Aorta (tissue), 5 donors: Measurements from ENCODE around the gene EPHA1. TPM values are rescaled to one million over a fixed set of nuclear protein-coding genes. Genes with fewer than 3 reads are reported as not detected.

Experiments
- ATAC-seq: fragments of 200-7000 bp; cut with Tn5 transposase; one replicate; pipeline ENCODE4 v1.9.1; 2022; ENCODE audit warnings: moderate library complexity; ENCODE audit not compliant: low FRiP score
- DNase-seq, 2 donors: peaks; one replicate each; pipeline ENCODE4 v3.0.0-alpha.2; 2020
- H3K27ac ChIP-seq, 2 donors: one replicate each; pipeline ENCODE4 v1.5.1; 2013; ENCODE audit warnings: low read length in 2 of 2, mild to moderate bottlenecking in 2 of 2, moderate library complexity in 2 of 2, control low read depth in 1 of 2, inconsistent platforms in 1 of 2, low read depth in 1 of 2
- H3K27me3 ChIP-seq, 2 donors: one replicate each; pipeline ENCODE4 v1.6.1; 2013; ENCODE audit warnings: control low read depth in 1 of 2, low read length in 1 of 2, mild to moderate bottlenecking in 1 of 2, moderate library complexity in 1 of 2; ENCODE audit not compliant: insufficient read depth in 2 of 2, control insufficient read depth in 1 of 2
- H3K36me3 ChIP-seq, 2 donors: one replicate each; pipeline ENCODE4 v1.6.1; 2013; ENCODE audit warnings: control low read depth in 1 of 2, low read length in 1 of 2, mild to moderate bottlenecking in 1 of 2; ENCODE audit not compliant: insufficient read depth in 2 of 2, control insufficient read depth in 1 of 2
- H3K4me1 ChIP-seq, 2 donors: one replicate each; pipeline ENCODE4 v1.6.1; 2013; ENCODE audit warnings: low read length in 2 of 2, control low read depth in 1 of 2, mild to moderate bottlenecking in 1 of 2, moderate library complexity in 1 of 2; ENCODE audit not compliant: insufficient read depth in 2 of 2, control insufficient read depth in 1 of 2
- H3K4me3 ChIP-seq, 2 donors: one replicate each; pipeline ENCODE4 v1.5.1; 2013; ENCODE audit warnings: low read length in 2 of 2, control low read depth in 1 of 2, mild to moderate bottlenecking in 1 of 2
- H3K9me3 ChIP-seq: one replicate; pipeline ENCODE4 v1.6.1; 2013; ENCODE audit warnings: mild to moderate bottlenecking, low read length; ENCODE audit not compliant: control insufficient read depth
- WGBS, 2 donors: extraction: QIAGEN DNeasy Blood & Tissue Kit; methylation state at CpG; one replicate each; pipeline ENCODE4 v1.1.7; 2013; 5-methylcytosine and 5-hydroxymethylcytosine counted together
- intact Hi-C, 2 donors: fragments of 100-400 bp; cut with DNase I; formaldehyde crosslinking; loops; one replicate each; pipeline versions ENCODE4 v1.14.2 to v1.15.0; 2022
- polyA plus RNA-seq, 2 donors: library from polyadenylated mRNA; stranded (reverse); fragments of 200-250 nt; gene quantifications; one replicate each; pipeline ENCODE4 v1.2.3, GENCODE V29; 2013
- total RNA-seq, 2 donors: library from RNA; stranded (reverse); fragmentation: NEBNext Ultra II Directional; extraction: Animal tissue kit (Norgen Biotek cat#: 25700); gene quantifications; one replicate each; pipeline ENCODE4 v1.2.1, GENCODE V29; 2021
- donor health status: healthy with polysubstance abuse.
- donor health status: Bipolar disorder and iron deficiency.
- donor health status: DM: no; HTN: no; CAD: no.
- donor health status: DM: no; HTN: no; CAD: no.
- donor health status: DM: yes; HTN: yes; CAD: no.

Gene EPHA1
- total and polyA plus RNA-seq, 4 donors: 0.20 to 1.9 (median 0.33) TPM

- H3K4me1 ChIP-seq: no peaks in the 10 kb centered on the region
- H3K27ac ChIP-seq: no peak overlapping the region
- H3K9me3 ChIP-seq: no peaks in the 10 kb centered on the region
- ATAC-seq (no peak), DNase-seq (no peak)
- WGBS, 2 donors: 92 to 93% methylated on average over 16 of the region's 16 CpGs
- no peaks in the 10 kb centered on the region for H3K36me3 ChIP-seq
- H3K4me3 ChIP-seq: no peak overlapping the region
- intact Hi-C loops: no loop called here
- no peaks in the 10 kb centered on the region for H3K27me3 ChIP-seq
Measured at GRCh38 chr7:143355450-143356385, 52.9 kb downstream of the EPHA1 start.

- no peak for DNase-seq
- intact Hi-C loops: no loop called here
- ATAC-seq: no peak
- 89 to 90% methylated on average over 8 of the region's 8 CpGs for WGBS, 2 donors
- Histone ChIP-seq H3K4me3 (no peak overlapping the region), H3K36me3 (no peaks in the 10 kb centered on the region), H3K4me1 (no peaks in the 10 kb centered on the region), H3K27me3 (no peaks in the 10 kb centered on the region), H3K9me3 (no peaks in the 10 kb centered on the region), H3K27ac (no peak overlapping the region)
Measured at GRCh38 chr7:143354965-143355364, 53.7 kb downstream of the EPHA1 start.

- no peaks in the 10 kb centered on the region for H3K4me1 ChIP-seq
- H3K9me3 ChIP-seq: no peaks in the 10 kb centered on the region
- intact Hi-C loops: no loop called here
- H3K27ac ChIP-seq: no peak overlapping the region
- DNase-seq (no peak), ATAC-seq (no peak)
- no peaks in the 10 kb centered on the region for H3K36me3 ChIP-seq
- WGBS, 2 donors: 93 to 94% methylated on average over 8 of the region's 8 CpGs
- H3K27me3 ChIP-seq: no peaks in the 10 kb centered on the region
- no peak overlapping the region for H3K4me3 ChIP-seq
Measured at GRCh38 chr7:143354376-143354775, 54.3 kb downstream of the EPHA1 start.

GRCh38 chr7:143352531-143353002, 56.1 kb downstream of the EPHA1 start:
- H3K4me1 ChIP-seq: no peaks in the 10 kb centered on the region
- intact Hi-C loops: no loop called here
- DNase-seq (no peak), ATAC-seq (no peak)
- no peak overlapping the region for H3K27ac ChIP-seq
- H3K36me3 ChIP-seq: no peaks in the 10 kb centered on the region
- no peaks in the 10 kb centered on the region for H3K9me3 ChIP-seq
- no peak overlapping the region for H3K4me3 ChIP-seq
- no peaks in the 10 kb centered on the region for H3K27me3 ChIP-seq
- 87 to 91% methylated on average over 11 of the region's 11 CpGs for WGBS, 2 donors

- no peak for ATAC-seq
- Histone ChIP-seq H3K36me3 (no peaks in the 10 kb centered on the region), H3K9me3 (no peaks in the 10 kb centered on the region), H3K4me1 (no peaks in the 10 kb centered on the region), H3K27me3 (no peaks in the 10 kb centered on the region), H3K27ac (no peak overlapping the region), H3K4me3 (no peak overlapping the region)
- DNase-seq: no peak
- intact Hi-C loops: no loop called here
- WGBS, 2 donors: 90 to 92% methylated on average over 9 of the region's 9 CpGs
Measured at GRCh38 chr7:143351574-143351973, 57.1 kb downstream of the EPHA1 start.

GRCh38 chr7:143351060-143351459, 57.6 kb downstream of the EPHA1 start:
- Histone ChIP-seq H3K27me3 (no peaks in the 10 kb centered on the region), H3K4me3 (no peak overlapping the region), H3K4me1 (no peaks in the 10 kb centered on the region), H3K36me3 (no peaks in the 10 kb centered on the region), H3K9me3 (no peaks in the 10 kb centered on the region), H3K27ac (no peak overlapping the region)
- WGBS, 2 donors: 76% methylated on average over 5 of the region's 5 CpGs
- no peak for ATAC-seq
- DNase-seq: no peak
- intact Hi-C loops: no loop called here

- Histone ChIP-seq H3K36me3 (no peaks in the 10 kb centered on the region), H3K27ac (no peak overlapping the region), H3K4me1 (no peaks in the 10 kb centered on the region), H3K4me3 (no peak overlapping the region), H3K27me3 (no peaks in the 10 kb centered on the region), H3K9me3 (no peaks in the 10 kb centered on the region)
- ATAC-seq (no peak), DNase-seq (no peak)
- whole genome bisulfite sequencing, 2 donors: 35 to 57% methylated on average over 5 of the region's 5 CpGs
- intact Hi-C loops: no loop called here
Measured at GRCh38 chr7:143347950-143348349, 60.7 kb downstream of the EPHA1 start.

- Histone ChIP-seq H3K27ac (no peak overlapping the region), H3K4me1 (no peaks in the 10 kb centered on the region), H3K27me3 (no peaks in the 10 kb centered on the region), H3K9me3 (no peaks in the 10 kb centered on the region), H3K4me3 (no peak overlapping the region), H3K36me3 (no peaks in the 10 kb centered on the region)
- no peak for DNase-seq
- intact Hi-C loops: no loop called here
- WGBS, 2 donors: 95 to 98% methylated on average over 4 of the region's 4 CpGs
- ATAC-seq: no peak
Measured at GRCh38 chr7:143346018-143346417, 62.6 kb downstream of the EPHA1 start.

GRCh38 chr7:143345428-143345900, 63.2 kb downstream of the EPHA1 start:
- H3K9me3 ChIP-seq: no peaks in the 10 kb centered on the region
- H3K4me1 ChIP-seq: no peaks in the 10 kb centered on the region
- no peaks in the 10 kb centered on the region for H3K27me3 ChIP-seq
- H3K27ac ChIP-seq: no peak overlapping the region
- DNase-seq: peak in 1 of 2 donors; percentile 81
- intact Hi-C loops: no loop called here
- H3K36me3 ChIP-seq: no peaks in the 10 kb centered on the region
- ATAC-seq: peak; percentile 66
- no peak overlapping the region for H3K4me3 ChIP-seq
- 9 to 10% methylated on average over 34 to 35 of the region's 35 CpGs for WGBS, 2 donors
